ENCODE data around the gene HOXA2.
A peak's percentile ranks its signal among the peaks of the same experiment; 100 is the strongest.

HOXA2 gene

DNA sequence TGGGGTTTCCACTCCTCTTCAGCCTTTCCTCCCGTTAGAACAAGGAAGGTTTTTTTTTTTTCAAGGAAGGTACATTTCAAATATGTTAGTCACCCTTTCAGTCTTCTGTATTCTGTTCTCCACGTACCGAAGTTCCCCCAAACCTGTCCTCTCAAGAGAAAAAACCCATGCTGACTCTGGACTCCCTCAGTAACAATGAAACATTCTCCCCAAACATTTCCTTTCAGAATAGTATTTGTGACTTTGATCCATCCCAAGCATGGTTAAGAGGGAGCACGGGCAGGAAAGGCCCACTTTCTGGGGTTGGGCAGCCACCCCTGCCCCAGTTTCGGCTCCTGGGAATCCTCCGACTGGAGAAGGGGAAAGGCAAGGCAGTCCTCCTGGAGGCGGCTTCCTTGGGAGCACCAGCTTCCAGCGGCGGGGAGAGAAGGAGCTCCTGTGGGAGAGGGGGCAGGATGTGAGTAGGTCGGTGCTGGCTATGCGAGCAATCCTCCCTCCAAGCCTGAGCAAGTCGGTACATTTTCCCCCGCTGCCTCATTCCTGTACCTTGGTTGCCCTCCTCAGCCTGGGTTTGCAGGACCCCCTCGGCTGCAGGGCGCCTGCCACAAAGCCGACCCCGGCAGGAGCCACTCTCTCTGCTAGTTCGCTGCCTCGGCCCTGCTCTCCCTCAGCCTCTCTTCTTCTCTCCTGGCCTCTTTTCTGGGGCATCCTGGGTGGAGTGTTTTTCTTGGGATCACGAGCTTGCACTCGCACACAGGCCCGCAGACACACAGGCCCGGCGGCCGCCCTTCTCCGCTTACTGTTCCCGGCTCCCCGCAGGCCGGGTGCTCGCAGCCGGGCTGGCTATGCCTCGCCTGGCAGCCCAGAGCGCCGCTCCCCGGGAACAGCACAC lies 4.6 kb downstream of the HOXA2 start:
- peak in 1 of 2 experiments; percentile 28 for DNase-seq

DNA sequence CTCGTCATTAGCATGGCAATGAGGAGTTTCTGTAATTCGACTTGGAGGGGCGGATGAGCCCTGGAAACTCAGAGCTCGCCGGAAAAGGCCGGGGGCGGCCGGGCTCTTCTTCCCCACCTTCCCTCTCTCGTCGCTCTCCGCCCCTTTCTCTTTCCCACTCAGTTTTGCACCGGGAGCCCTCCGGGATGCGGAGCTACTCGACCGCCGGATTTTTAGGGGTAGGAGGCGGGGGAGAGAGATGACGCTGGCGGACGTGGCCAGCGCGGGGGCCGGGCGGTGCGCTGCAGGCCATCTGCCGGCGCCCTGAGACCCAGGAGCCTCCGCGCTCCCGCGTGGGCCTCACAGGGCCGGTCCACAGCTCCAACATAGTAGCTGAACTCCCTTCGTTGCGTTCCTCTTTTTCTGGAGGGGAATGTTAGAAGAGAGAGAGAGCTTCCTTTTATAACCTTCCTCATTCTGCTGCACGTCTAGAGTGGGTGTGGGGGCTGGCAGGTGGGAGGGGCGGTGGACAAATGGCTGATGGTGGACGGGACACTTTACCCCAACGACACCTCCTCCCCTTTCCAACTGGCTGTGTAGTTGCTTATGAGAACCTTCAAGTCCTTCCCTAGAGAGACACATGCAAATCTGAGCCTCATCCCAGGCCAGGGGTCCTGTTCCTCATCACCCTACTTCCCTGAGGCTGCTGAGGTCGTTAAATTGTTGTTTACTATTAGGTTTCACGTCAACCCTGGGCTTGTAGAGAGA lies 5.5 kb downstream of the HOXA2 start:
- DNase-seq, result no peak

DNA sequence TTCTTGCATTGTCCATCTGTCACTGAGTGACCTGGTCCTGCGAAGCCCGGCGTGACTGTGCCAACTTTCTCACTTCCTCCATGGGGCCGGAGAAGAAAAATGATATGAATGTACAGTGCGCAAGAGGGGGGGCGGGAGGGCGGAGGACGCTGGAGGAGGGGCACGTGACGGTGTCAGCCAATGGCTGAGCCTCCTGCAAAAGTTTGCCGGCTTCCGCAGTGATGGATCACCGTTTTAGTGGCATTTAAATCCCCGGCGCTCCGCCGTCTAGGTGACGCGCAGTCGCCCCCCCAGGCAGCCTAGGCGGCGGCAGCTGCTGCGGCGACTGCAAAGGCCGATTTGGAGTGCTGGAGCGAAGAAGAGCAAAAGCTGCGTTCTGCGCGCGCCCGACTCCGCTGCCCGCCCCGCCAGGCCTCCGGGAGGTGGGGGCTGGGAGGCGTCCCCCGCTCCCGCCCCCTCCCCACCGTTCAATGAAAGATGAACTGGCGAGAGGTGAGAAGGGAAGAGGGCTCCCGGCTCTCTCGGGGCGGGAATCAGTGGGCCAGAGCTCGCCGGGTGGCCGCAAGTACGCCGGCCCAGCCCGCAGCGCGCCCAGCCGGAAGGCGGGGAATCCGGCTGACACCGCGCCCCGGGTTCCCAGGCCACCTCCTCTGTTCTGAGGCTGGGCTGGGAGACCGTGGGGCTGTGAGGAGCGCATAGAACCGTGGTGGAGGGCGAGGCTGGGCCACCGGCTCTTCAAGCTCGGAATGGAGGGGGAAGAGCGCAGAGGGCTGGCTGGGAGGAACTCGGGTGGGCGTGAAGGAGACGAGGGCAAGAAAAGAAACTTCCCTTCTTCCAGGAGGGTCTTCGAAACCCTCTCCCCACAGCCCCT lies 6.4 kb downstream of the HOXA2 start, which contains the start of gene HOXA1:
Gene HOXA1 (minus strand): TSS at position 104 of the 871 bp plus-strand sequence. CDS start 88 bp downstream, at position 16.
- DNase-seq, result peak; percentile 70 to 87

DNA sequence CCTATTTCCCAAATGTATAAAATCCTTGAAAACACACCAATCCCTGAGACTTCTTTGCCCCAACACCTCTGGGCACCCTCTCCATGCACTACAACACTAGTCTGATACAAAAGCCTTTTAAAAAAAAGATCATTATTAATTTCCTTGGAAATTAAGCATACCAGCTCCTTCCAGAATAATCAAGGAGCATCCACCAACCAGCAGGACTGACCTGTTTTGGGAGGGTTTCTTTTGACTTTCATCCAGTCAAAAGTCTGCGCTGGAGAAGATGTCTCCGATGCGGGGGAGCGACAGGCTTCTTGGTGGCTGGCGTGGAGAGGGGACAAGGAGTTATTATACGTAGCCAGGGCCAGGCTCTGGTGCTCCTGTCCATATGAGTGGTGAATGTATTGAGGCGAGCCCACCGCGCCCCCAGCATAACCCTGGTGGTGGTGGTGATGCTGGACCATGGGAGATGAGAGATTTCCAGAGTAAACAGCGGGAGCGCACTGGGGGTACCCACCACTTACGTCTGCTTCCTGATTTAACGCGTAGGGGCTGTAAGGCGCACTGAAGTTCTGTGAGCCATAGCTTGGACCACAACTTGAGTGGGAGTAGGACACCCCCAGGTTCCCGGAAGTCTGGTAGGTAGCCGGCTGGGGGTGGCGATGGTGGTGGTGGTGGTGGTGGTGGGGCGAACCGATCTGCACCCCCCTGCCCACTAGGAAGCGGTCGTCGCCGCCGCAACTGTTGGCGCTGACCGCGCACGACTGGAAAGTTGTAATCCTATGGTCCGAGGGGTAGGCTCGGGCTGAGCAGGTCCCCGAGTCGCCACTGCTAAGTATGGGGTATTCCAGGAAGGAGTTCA lies 7.2 kb downstream of the HOXA2 start:
- DNase-seq, result no peak

DNA sequence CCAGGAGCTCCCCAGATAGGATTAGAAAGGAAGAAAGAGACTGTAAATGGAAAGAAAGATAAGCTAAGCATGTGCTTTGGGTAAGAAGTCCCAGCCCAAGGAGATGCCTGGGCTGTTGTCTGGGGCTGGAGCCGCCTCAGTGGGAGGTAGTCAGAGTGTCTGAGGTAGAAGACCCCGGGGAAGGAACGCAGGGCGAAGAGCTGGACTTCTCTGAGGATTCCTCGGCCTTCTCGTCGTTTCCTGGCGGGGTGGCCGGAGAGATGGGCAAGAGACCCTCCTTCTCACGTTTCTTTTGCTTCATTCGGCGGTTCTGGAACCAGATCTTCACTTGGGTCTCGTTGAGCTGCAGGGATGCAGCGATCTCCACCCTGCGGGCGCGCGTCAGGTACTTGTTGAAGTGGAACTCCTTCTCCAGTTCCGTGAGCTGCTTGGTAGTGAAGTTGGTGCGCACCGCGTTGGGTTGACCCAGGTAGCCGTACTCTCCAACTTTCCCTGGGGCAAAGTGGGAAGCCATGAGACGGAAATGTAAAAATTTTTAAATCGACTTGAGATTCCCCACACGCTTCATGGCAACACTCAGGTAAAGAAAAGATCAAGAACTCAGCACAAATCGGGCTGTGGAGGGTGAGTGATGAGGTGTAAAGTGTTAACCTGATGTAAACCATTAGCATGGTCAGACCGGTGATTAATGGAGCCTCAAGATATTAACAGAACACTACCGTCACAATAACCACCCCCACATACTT lies 8.0 kb downstream of the HOXA2 start:
- DNase-seq, result no peak

DNA sequence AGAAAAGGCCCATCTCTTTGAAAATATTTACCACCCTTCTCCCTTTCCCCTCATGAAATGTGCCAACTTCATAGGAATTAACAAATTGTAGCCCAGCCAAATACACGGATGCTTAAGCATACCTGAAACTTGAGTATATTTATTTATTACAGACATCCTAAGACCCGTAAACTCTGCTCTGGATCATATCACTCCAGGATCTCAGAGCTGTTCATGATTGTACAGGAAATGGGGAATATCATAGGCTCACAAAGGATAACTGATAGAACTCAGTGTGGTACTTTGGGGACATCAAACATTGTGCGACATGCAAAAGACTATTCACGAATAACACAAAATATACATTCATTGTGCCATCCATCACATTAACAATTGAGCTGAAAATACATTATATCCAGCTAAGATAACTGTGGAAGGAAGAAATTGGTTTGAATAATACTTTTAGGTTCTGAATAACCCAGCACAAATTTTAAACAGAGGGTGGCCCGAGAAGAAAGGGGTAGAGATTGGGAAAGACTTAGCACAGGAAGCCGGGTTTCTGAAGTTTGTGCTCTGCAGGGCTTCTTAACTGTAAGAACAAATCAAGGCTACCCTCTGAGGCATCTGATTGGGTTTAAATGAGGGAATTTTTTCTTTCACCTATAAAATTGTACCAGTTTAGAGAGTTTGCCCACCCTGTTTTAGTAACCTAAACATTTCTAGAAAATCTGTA lies 9.1 kb downstream of the HOXA2 start:
- no peak for DNase-seq

DNA sequence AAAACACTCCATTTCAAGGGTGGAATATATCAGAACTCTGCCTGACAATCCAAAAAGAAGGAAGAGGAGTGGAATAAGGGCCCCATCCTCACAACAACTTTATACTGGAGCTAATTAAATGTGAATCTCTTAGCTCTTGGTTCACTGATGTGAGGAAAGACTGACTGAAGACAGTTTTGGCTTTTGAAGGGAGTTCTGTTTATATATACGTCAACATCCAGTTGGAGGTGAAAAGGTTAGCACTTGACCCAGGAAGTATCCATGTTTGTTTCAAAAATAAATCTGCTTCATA lies 9.7 kb downstream of the HOXA2 start:
- no peak for DNase-seq

DNA sequence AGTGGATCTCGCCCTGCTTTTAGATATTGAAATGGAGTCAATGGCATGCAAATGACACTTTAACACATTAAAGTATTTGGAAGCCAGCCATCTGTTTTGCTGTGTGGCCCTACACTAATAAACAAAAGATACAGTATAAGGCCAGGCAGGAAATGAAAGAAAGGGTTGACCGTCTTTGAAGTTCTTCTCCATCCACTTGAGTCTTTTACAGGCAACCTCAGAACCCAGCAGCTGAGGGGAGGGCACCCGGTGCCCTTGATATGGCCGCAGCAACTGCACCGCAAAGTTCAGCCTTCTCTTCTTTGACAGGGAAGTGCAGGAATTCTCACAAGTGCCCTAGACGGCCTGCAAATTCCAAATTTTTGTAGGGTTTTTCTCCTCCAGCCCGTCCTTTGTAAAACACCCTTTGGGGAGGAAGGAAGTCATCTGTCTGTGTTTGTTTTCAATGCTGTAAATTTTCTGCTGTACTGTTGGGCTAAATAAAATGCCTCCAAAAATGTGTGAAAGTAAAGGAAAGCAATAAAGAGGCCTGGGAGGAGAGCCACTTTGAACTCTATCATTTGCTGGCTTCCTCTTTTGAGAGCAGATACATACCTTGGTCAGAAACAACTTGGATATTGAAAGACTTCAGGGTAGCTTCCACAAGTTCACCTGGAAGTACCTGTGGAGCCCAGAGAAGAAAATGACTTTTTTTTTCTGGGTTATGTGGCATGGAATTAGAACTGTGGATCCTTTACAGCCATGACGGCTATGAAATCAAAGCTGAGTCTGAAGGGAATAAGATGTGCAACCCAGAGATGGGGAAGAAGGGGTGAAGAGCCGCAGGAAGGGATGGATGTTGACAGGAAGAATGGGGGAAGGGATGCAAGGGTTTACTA lies 10.3 kb downstream of the HOXA2 start:
- DNase-seq, result no peak

DNA sequence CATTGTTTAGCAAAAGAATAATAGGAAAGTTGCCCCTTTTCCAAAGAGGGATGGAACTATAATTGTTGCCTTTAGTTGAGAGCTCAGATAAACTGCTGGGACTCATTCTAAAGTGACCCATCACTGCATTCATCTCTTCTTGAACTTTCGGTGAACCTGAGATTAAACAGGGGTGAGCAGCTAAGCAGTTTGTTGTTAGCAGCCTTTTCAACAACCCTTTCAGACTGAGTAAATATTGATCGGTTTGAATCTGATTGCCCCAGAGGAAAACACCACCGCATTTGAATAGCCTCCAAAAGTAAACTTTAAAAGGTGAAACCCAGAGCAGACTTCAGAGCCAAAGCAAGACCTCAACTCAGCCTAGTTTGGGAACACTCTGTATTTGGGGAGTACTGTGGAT lies 11.4 kb downstream of the HOXA2 start:
- DNase-seq, result no peak

DNA sequence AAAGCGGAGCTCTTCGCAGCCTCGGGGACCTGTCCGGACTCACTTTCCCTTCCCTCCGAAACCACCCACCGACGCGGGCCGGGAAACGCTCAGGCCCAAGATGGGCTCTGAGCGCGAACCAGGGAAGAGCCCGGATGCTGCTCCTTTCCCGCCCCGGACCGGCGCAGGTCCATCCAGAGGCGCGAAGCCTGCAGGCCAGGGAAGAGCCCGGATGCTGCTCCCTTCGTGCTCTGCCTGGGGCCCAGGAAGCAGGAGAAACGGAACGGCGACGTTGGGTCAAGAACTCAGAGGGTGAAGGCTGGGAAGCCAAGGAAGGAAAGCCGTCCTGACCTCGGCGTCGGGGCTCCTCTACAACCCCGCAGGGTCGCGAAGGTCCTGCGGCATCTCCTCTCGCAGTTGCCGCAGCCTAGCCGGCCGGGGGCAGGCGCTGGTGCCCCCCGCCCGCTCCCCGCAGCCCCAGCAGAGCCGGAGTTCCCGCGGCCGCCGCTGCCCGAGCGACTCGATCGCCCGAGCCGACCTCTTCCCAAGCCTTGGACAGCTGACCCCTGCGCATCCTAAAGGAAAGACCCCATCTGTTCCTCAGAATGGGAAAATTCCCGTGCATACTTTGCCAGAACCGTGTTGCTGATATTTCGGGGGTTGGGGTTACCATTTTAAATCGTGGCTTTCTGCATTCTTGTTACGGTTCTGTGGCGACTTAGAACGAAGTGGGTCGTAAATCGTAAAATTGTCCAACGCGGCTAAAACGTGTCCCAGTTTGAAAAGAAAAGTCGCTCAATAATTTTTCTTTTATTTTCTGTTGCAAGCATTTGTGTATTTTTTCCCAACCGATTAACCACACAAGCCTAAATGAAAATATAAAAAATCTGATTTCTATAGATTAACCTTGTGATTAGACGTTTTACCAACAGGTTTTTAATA lies 14.2 kb downstream of the HOXA2 start:
- DNase-seq, result no peak

DNA sequence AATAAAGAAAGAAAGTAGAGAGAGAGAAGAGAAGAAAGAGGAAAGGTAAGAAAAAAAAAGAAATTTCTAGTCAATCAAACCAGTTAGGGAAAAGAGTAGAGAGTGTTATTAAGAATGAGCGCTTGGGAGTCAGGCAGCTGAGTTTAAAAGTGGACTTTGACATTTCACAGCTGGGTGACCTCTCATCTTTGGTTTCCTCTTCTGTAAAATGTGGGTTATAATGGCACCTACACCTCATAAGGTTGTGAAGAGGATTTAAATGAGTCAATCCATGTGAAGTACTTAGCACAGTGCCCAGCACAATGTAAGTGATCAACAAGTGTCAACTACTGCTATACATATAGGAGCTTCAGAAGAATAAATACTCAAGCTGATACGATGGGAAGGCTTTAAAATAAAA lies 18.8 kb downstream of the HOXA2 start:
- peak in 1 of 2 experiments; percentile 16 for DNase-seq

DNA sequence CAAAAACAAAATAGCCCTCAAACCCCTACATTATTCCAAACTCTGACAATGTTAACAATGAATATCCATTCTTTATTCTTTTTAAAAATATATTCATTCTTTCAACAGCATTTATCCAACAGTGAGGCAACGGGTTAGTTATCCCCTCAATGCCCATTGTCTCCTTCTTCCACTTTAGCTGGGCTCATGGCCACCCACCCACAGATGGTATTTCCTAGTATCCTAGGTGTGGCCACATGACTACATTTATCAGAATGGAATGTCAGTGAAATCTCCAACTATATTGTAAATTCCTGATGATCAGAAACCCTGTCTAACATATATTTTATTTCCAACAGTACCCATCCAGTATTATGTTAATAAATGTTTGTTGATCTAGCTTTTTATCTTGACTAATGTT lies 20.3 kb downstream of the HOXA2 start:
- DNase-seq, result no peak

DNA sequence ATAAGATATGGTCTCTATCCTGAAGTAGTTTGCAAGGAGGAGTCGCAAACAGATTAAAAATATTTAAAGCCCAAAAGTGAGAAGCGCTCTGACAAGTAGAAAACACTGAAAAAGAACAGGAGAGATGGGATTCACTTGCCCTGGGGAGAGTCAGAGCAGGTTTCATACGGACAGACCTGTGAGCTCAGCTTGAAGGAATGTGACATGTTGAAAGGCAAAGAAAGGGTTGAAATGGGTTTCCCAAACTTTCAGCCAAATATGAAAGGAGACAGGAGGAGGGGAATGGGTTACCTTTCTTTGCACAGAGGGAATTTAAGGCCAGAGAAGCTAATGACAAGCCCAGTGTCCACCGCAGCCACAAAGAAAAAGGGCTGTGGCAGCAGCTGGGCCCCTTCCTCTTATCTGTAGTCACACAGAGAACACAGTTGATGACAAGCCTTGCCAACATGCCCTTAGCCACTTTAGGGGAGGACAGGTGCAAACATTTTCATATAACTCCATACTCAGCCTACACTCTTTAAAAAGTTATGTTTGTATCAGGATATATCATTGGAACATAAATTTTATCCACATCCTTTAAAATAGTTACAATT lies 21.5 kb downstream of the HOXA2 start:
- DNase-seq, result no peak

DNA sequence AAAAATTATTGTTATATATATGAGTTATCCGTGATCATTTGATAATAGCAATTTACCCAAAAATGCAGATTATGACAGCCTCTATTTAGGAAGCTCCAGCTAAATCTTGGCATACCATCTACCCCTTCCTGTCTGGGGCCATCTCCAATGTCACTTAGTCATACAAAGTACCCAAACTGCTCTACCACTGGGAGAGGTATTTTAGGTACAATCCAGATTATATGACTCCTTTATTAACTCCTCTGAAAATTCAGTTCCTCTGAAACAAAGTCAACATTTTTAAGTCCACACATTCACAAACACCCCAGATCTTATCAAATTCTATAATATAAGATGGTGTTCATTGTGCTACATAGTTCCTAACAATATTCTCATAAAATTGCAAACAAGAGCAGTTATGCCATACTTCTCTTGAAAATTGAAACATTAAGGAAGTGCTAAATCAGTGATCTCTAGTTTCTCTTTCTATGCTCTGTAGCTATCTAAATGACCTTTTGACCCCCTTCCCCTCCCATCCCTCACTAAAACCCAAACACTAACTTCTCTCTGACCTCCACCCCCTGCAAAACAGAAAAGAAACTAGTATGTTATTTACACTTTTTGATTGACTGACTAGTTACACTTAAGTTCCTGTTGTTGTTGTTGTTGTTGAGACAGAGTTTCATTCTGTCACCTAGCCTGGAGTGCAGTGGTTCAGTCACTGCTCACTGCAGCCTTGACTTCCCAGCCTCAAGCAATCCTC lies 23.1 kb downstream of the HOXA2 start:
- no peak for DNase-seq

DNA sequence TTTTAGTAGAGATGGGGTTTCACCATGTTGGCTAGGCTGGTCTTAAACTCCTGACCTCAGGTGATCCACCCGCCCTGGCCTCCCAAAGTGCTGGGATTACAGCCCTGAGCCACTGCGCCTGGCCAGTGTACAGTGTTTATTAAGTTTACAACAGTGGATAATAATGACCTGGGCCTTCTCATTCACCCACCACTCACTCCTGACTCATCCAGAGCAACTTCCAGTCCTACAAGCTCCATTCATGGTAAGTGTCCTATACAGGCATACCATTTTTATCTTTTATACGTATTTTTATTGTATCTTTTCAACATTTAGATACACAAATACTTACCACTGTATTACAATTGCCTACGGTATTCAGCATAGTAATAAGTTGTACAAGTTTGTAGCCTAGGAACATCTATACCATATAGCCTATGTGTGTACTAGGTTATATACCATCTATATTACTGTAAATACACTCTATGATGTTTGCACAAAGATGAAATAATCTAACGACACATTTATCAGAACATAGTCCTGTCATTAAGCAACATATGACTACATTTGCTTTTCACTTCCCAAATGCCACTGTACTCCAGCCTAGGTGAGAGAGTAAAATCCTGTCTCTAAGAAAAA lies 23.8 kb downstream of the HOXA2 start:
- DNase-seq, result no peak

DNA sequence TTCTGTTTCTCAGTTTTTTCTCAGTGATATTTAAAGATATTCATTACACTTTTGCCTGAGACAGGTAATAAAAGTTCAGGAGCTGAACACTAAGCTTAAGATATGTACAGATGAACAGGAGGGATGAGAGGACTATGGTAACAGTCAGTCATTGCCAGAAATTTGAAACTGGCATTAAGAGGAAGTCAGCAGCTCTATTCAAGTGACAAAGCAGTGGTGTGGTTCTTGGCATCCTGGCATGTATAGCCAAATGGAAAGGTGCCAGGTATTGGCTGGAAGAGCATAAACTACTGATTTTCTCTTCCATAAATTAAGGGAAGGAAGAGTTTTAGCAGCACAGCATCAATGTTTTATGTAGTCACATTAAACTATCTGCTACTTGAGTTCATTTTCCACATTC lies 29.4 kb downstream of the HOXA2 start:
- DNase-seq, result no peak
